WTC11 (cell line): ENCODE results near the gene SEMA5B. TPM values are rescaled to one million over a fixed set of nuclear protein-coding genes. Genes with fewer than 3 reads are reported as not detected.

Experiments used
- ATAC-seq: fragments of 200-7000 bp; cut with Tn5 transposase; 2 replicates; pipeline ENCODE4 v1.10.0; 2021; ENCODE audit warnings: mild to moderate bottlenecking, moderate library complexity
- CTCF ChIA-PET: fragments of 300-600 bp; sonication (Branson Sonifier 250); formaldehyde crosslinking; loops from one replicate; lab custom pipeline; 2021; ENCODE audit warnings: antibody characterized with exemption; lab: Charles Lee
- POLR2A ChIA-PET: fragments of 350-600 bp; sonication (Branson Sonifier 250); formaldehyde crosslinking; loops from one replicate; lab custom pipeline; 2021; ENCODE audit warnings: antibody characterized with exemption; lab: Charles Lee
- DNase-seq: peaks from one replicate; pipeline ENCODE4 v3.0.0; 2021; ENCODE audit warnings: low spot score
- H3K27ac Mint-ChIP-seq: 2 replicates; pipeline ENCODE4 v1.8.0; 2021; ENCODE audit warnings: mixed read lengths
- H3K27me3 Mint-ChIP-seq: 2 replicates; pipeline ENCODE4 v1.8.0; 2021; ENCODE audit warnings: low read depth, mild to moderate bottlenecking, moderate library complexity, mixed read lengths
- H3K36me3 Mint-ChIP-seq: 2 replicates; pipeline ENCODE4 v1.8.0; 2021; ENCODE audit warnings: mixed read lengths
- H3K4me1 Mint-ChIP-seq: 2 replicates; pipeline ENCODE4 v1.8.0; 2022; ENCODE audit warnings: mixed read lengths
- H3K4me3 Mint-ChIP-seq: 2 replicates; pipeline ENCODE4 v1.8.0; 2021; ENCODE audit warnings: mild to moderate bottlenecking, moderate library complexity, mixed read lengths
- H3K9me3 Mint-ChIP-seq: 2 replicates; pipeline ENCODE4 v1.8.0; 2021; ENCODE audit warnings: mixed read lengths
- AFF4 ChIP-seq: sonication (generic); formaldehyde crosslinking; IDR thresholded peaks from 2 replicates; pipeline ENCODE4 v1.8.1; 2023; ENCODE audit warnings: mild to moderate bottlenecking, missing genetic modification reagents, borderline replicate concordance
- ATF1 ChIP-seq: sonication (generic); formaldehyde crosslinking; IDR thresholded peaks from 2 replicates; pipeline ENCODE4 v1.8.1; 2023; ENCODE audit warnings: mild to moderate bottlenecking, moderate library complexity, missing genetic modification reagents
- FOXJ3 ChIP-seq: sonication (generic); formaldehyde crosslinking; IDR thresholded peaks from 2 replicates; pipeline ENCODE4 v1.9.0; 2021; ENCODE audit warnings: missing genetic modification reagents, mild to moderate bottlenecking, borderline replicate concordance
- FOXP1 ChIP-seq: sonication (generic); formaldehyde crosslinking; IDR thresholded peaks from 2 replicates; pipeline ENCODE4 v1.8.0; 2022; ENCODE audit warnings: missing genetic modification reagents, mild to moderate bottlenecking, moderate library complexity, borderline replicate concordance
- IRF1 ChIP-seq: sonication (generic); formaldehyde crosslinking; IDR thresholded peaks from 2 replicates; pipeline ENCODE4 v1.8.0; 2023; ENCODE audit warnings: missing genetic modification reagents
- TEAD1 ChIP-seq: sonication (generic); formaldehyde crosslinking; IDR thresholded peaks from 2 replicates; pipeline ENCODE4 v1.8.0; 2022; ENCODE audit warnings: mild to moderate bottlenecking, missing genetic modification reagents
- ZBTB43 ChIP-seq: sonication (generic); formaldehyde crosslinking; IDR thresholded peaks from 2 replicates; pipeline ENCODE4 v1.8.1; 2023; ENCODE audit warnings: mild to moderate bottlenecking, missing genetic modification reagents
- ZNF317 ChIP-seq: sonication (generic); formaldehyde crosslinking; IDR thresholded peaks from 2 replicates; pipeline ENCODE4 v1.8.1; 2023; ENCODE audit warnings: low read depth, mild to moderate bottlenecking, moderate library complexity, missing genetic modification reagents, borderline replicate concordance
- total RNA-seq: library from RNA; stranded (reverse); gene quantifications from 3 replicates; pipeline ENCODE4 v1.2.3, GENCODE V29; 2021
- TF ChIP-seq, protein P1 (sequence below): sonication (generic); formaldehyde crosslinking; IDR thresholded peaks from 2 replicates; pipeline ENCODE4 v1.8.0; 2022; ENCODE audit warnings: missing genetic modification reagents
- TF ChIP-seq, protein P2 (sequence below): sonication (generic); formaldehyde crosslinking; IDR thresholded peaks from 2 replicates; pipeline ENCODE4 v1.8.0; 2022; ENCODE audit warnings: mild to moderate bottlenecking, missing genetic modification reagents
- TF ChIP-seq, protein P3 (sequence below): sonication (generic); formaldehyde crosslinking; IDR thresholded peaks from 2 replicates; pipeline ENCODE4 v1.8.1; 2022; ENCODE audit warnings: mild to moderate bottlenecking, missing genetic modification reagents, moderate library complexity, borderline replicate concordance

The SEMA5B gene
- total RNA-seq, 1 experiment from 2014 or later, result 20.7 TPM

DNA sequence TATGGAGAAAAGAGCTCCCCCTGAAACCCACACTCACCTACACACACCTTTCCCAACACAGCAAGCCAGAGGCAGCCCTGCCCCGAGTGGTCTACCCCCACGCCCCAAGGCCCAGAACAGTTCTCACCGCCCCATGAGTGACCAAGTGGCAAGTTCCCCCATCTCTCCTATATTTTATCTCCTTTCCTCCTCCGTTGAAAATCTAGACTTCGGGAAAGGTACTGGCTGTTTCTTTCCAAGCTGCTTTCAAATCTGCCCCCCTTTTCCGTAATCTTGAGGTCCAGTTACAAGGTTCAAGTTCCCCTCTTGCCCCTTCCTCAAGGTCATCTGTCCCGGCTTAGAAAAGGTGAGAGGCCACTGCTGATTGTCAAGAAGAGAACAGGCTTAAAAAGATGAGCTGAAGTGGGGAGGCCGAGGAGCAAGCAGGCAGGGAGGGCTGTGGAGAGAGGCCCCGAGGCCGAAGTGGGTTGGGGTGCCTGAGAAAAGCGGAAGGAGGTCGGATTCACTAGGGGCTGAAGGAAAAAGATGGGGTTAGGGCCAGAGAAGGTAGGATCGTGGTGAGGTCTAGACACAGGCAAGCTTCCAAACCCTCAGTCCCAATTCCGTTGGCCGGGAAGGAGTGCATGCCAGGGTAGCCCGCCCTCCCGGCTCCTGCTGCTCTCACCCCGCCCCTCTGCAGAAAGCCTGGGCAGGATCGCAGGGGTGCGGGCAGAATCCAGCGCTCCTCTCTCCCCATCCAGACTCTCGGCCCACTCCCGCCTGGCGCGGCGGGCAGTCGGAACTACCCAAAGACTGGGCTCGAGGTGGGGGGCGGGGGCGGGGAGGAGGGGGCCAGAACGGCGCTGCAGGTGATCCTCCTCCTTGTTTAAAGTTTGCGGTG lies 1.7 kb downstream of the SEMA5B start:
- Mint-ChIP-seq H3K4me1 (peaks cover 57% of the 10 kb centered on the region), H3K36me3 (peaks cover 3% of the 10 kb centered on the region; the same call in 1 of the 2 replicates), H3K27ac (no peak overlapping the region; the same call in 1 of the 2 replicates), H3K9me3 (no peaks in the 10 kb centered on the region; the same call in 1 of the 2 replicates), H3K27me3 (peaks cover 49% of the 10 kb centered on the region), H3K4me3 (peak overlapping the region; percentile 89)
- TF ChIP-seq, protein P1, sequence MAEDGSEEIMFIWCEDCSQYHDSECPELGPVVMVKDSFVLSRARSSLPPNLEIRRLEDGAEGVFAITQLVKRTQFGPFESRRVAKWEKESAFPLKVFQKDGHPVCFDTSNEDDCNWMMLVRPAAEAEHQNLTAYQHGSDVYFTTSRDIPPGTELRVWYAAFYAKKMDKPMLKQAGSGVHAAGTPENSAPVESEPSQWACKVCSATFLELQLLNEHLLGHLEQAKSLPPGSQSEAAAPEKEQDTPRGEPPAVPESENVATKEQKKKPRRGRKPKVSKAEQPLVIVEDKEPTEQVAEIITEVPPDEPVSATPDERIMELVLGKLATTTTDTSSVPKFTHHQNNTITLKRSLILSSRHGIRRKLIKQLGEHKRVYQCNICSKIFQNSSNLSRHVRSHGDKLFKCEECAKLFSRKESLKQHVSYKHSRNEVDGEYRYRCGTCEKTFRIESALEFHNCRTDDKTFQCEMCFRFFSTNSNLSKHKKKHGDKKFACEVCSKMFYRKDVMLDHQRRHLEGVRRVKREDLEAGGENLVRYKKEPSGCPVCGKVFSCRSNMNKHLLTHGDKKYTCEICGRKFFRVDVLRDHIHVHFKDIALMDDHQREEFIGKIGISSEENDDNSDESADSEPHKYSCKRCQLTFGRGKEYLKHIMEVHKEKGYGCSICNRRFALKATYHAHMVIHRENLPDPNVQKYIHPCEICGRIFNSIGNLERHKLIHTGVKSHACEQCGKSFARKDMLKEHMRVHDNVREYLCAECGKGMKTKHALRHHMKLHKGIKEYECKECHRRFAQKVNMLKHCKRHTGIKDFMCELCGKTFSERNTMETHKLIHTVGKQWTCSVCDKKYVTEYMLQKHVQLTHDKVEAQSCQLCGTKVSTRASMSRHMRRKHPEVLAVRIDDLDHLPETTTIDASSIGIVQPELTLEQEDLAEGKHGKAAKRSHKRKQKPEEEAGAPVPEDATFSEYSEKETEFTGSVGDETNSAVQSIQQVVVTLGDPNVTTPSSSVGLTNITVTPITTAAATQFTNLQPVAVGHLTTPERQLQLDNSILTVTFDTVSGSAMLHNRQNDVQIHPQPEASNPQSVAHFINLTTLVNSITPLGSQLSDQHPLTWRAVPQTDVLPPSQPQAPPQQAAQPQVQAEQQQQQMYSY (CRISPR knock-in tag), result peak; percentile 98
- TF ChIP-seq FOXP1 (CRISPR knock-in tag), result no peak
- TF ChIP-seq ZBTB43 (CRISPR knock-in tag), result 0 out of 2 replicates have a peak, but pooled peaks have one; percentile 61
- ChIA-PET POLR2A (interaction anchor here (1.0 kb wide), 1 partner anchor 19 kb away, joined by 3 read pairs; no protein-coding TSS in a partner anchor), CTCF (interaction anchor here (1.0 to 1.9 kb wide), 6 partner anchors 10 to 271 kb away, joined by 3 to 8 read pairs (median 4); no protein-coding TSS in a partner anchor)
- peak; percentile 79 for DNase-seq
- peak; percentile 46 for ATAC-seq

- H3K4me3 Mint-ChIP-seq, result no peak overlapping the region
Measured at GRCh38 chr3:123024056-123024455, 3.5 kb downstream of the SEMA5B start.

More at GRCh38 chr3:123024056-123024455, 3.5 kb downstream of the SEMA5B start:
- Mint-ChIP-seq H3K36me3 (peaks cover 3% of the 10 kb centered on the region; the same call in 1 of the 2 replicates), H3K27ac (no peak overlapping the region), H3K9me3 (no peaks in the 10 kb centered on the region; the same call in 1 of the 2 replicates), H3K27me3 (peaks cover 37% of the 10 kb centered on the region), H3K4me1 (peaks cover 63% of the 10 kb centered on the region)
- no peak for DNase-seq
- TF ChIP-seq ATF1, result no peak
- peak; percentile 81 for TF ChIP-seq ZNF317 (CRISPR knock-in tag)
- no peak for TF ChIP-seq TEAD1 (CRISPR knock-in tag)
- TF ChIP-seq AFF4 (CRISPR knock-in tag), result no peak
- TF ChIP-seq, protein P2, sequence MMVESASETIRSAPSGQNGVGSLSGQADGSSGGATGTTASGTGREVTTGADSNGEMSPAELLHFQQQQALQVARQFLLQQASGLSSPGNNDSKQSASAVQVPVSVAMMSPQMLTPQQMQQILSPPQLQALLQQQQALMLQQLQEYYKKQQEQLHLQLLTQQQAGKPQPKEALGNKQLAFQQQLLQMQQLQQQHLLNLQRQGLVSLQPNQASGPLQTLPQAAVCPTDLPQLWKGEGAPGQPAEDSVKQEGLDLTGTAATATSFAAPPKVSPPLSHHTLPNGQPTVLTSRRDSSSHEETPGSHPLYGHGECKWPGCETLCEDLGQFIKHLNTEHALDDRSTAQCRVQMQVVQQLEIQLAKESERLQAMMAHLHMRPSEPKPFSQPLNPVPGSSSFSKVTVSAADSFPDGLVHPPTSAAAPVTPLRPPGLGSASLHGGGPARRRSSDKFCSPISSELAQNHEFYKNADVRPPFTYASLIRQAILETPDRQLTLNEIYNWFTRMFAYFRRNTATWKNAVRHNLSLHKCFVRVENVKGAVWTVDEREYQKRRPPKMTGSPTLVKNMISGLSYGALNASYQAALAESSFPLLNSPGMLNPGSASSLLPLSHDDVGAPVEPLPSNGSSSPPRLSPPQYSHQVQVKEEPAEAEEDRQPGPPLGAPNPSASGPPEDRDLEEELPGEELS (CRISPR knock-in tag), result no peak
- TF ChIP-seq FOXJ3 (CRISPR knock-in tag), result no peak
- TF ChIP-seq, protein P3, sequence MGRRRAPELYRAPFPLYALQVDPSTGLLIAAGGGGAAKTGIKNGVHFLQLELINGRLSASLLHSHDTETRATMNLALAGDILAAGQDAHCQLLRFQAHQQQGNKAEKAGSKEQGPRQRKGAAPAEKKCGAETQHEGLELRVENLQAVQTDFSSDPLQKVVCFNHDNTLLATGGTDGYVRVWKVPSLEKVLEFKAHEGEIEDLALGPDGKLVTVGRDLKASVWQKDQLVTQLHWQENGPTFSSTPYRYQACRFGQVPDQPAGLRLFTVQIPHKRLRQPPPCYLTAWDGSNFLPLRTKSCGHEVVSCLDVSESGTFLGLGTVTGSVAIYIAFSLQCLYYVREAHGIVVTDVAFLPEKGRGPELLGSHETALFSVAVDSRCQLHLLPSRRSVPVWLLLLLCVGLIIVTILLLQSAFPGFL (CRISPR knock-in tag), result no peak
- TF ChIP-seq IRF1 (CRISPR knock-in tag), result no peak
- CTCF ChIA-PET, result no interaction called here
- no peak for ATAC-seq
- POLR2A ChIA-PET, result no interaction called here
